GF-D8 (cell line): Measurements from ENCODE around the gene TCF12.
"Not testable (repeated sequence)": the region's sequence is repeated elsewhere in the genome, so short reads cannot be mapped to it uniquely, and the experiment has no call there.

ENCODE experiments used
- DNase-seq: peaks from one replicate; lab custom pipeline; 2025; lab: John Stamatoyannopoulos, UW

The TCF12 gene

GRCh38 chr15:56916825-56917477, 1.5 kb upstream of the TCF12 start:
- no peak for DNase-seq

GRCh38 chr15:56917652-56918045, 795 bp upstream of the TCF12 start:
- DNase-seq, result no peak

- DNase-seq, result no peak
These were observed 676 bp downstream of the TCF12 start for GRCh38 chr15:56919031-56919608.

GRCh38 chr15:56919609-56920366, 1.3 kb downstream of the TCF12 start:
- DNase-seq, result no peak

- no peak for DNase-seq
These were observed 1.9 kb downstream of the TCF12 start for GRCh38 chr15:56920367-56920627.

GRCh38 chr15:56923174-56923591, 4.7 kb downstream of the TCF12 start:
- DNase-seq, result no peak

- no peak for DNase-seq
These were observed 9.4 kb downstream of the TCF12 start for GRCh38 chr15:56927816-56928215.

GRCh38 chr15:56929399-56929798, 11.0 kb downstream of the TCF12 start:
- no peak for DNase-seq

GRCh38 chr15:56929933-56930332, 11.5 kb downstream of the TCF12 start:
- DNase-seq, result no peak

- no peak for DNase-seq
These were observed 12.3 kb downstream of the TCF12 start for GRCh38 chr15:56930669-56931313.

- DNase-seq, result no peak
These were observed 13.4 kb downstream of the TCF12 start for GRCh38 chr15:56931639-56932508.

GRCh38 chr15:56932509-56932868, 14.0 kb downstream of the TCF12 start:
- not testable (repeated sequence) for DNase-seq

- no peak for DNase-seq
These were observed 15.0 kb downstream of the TCF12 start for GRCh38 chr15:56933410-56933809.

- no peak for DNase-seq
These were observed 15.4 kb downstream of the TCF12 start for GRCh38 chr15:56933811-56934210.

- no peak for DNase-seq
These were observed 15.8 kb downstream of the TCF12 start for GRCh38 chr15:56934269-56934668.

- DNase-seq, result no peak
These were observed 18.5 kb downstream of the TCF12 start for GRCh38 chr15:56936929-56937328.

- no peak for DNase-seq
These were observed 20.8 kb downstream of the TCF12 start for GRCh38 chr15:56939257-56939656.

GRCh38 chr15:56940388-56940787, 21.9 kb downstream of the TCF12 start:
- DNase-seq, result no peak

- DNase-seq, result no peak
These were observed 23.7 kb downstream of the TCF12 start for GRCh38 chr15:56942118-56942517.

- no peak for DNase-seq
These were observed 25.0 kb downstream of the TCF12 start for GRCh38 chr15:56943403-56943802.

- DNase-seq, result no peak
These were observed 26.0 kb downstream of the TCF12 start for GRCh38 chr15:56944485-56944884.

- DNase-seq, result no peak
These were observed 27.7 kb downstream of the TCF12 start for GRCh38 chr15:56946150-56946549.
